Right lobe of liver (tissue), 4 donors: ENCODE measurements around the gene TCEA3.

Experiments
- POLR2A ChIP-seq: fragments of 450-650 bp; IDR thresholded peaks from one replicate; pipeline ENCODE4 v1.6.1; 2017; ENCODE audit warnings: antibody characterized with exemption, mild to moderate bottlenecking
- TF ChIP-seq, protein P1 (sequence below), 4 donors: fragments of 200-600 bp in 3 of 4; fragments of 450-650 bp in 1 of 4; IDR thresholded peaks; one replicate each; pipeline versions ENCODE4 v1.5.1 to v1.8.0; 2016 to 2022; ENCODE audit warnings: antibody characterized with exemption in 4 of 4, mild to moderate bottlenecking in 2 of 4
- donor health status: DM: no; HTN: no; CAD: no.
- donor health status: DM: no; HTN: no; CAD: no.
- donor health status: DM: no; HTN: yes; CAD: no.

- no peak for TF ChIP-seq POLR2A
- TF ChIP-seq, protein P1, sequence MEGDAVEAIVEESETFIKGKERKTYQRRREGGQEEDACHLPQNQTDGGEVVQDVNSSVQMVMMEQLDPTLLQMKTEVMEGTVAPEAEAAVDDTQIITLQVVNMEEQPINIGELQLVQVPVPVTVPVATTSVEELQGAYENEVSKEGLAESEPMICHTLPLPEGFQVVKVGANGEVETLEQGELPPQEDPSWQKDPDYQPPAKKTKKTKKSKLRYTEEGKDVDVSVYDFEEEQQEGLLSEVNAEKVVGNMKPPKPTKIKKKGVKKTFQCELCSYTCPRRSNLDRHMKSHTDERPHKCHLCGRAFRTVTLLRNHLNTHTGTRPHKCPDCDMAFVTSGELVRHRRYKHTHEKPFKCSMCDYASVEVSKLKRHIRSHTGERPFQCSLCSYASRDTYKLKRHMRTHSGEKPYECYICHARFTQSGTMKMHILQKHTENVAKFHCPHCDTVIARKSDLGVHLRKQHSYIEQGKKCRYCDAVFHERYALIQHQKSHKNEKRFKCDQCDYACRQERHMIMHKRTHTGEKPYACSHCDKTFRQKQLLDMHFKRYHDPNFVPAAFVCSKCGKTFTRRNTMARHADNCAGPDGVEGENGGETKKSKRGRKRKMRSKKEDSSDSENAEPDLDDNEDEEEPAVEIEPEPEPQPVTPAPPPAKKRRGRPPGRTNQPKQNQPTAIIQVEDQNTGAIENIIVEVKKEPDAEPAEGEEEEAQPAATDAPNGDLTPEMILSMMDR (IDR thresholded peaks at IDR 0.05) = no peak
These were observed 30.4 kb downstream of the TCEA3 start for GRCh38 chr1:23394181-23394580.
